Choroid plexus epithelial cell (primary cell): ENCODE measurements around the gene SPATS2.

ENCODE experiments used
- DNase-seq: peaks from one replicate; pipeline ENCODE4 v3.0.0-alpha.2; 2010; ENCODE audit warnings: low read depth
- H3K4me3 ChIP-seq: 2 replicates; pipeline ENCODE4 v1.5.1; 2011; ENCODE audit warnings: low read depth, mild to moderate bottlenecking, control low read depth, low read length, moderate library complexity
- TF ChIP-seq, protein P1 (sequence below): conservative IDR thresholded peaks from 2 replicates; pipeline ENCODE4 v1.5.1; 2011; ENCODE audit warnings: low read depth, mild to moderate bottlenecking, control low read depth, inconsistent platforms, low read length, moderate library complexity

SPATS2 gene

DNA sequence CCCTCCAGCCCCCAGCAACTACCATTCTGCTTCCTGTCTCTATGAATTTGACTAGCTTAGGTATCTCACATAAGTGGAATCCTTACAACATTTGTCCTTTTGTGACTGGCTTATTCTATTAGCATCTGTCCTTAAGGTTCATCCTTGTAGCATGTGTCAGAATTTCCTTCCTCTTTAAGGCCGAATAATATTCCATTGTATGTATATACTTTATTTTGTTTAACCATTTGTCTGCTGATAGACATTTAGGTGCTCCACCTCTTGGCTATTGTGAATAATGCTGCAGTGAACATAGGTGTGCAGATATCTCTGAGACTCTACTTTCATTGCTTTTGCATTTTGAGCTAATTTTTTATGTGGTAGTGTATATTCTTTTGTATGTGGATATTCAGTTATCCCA lies 75.7 kb downstream of the SPATS2 start:
- TF ChIP-seq, protein P1, sequence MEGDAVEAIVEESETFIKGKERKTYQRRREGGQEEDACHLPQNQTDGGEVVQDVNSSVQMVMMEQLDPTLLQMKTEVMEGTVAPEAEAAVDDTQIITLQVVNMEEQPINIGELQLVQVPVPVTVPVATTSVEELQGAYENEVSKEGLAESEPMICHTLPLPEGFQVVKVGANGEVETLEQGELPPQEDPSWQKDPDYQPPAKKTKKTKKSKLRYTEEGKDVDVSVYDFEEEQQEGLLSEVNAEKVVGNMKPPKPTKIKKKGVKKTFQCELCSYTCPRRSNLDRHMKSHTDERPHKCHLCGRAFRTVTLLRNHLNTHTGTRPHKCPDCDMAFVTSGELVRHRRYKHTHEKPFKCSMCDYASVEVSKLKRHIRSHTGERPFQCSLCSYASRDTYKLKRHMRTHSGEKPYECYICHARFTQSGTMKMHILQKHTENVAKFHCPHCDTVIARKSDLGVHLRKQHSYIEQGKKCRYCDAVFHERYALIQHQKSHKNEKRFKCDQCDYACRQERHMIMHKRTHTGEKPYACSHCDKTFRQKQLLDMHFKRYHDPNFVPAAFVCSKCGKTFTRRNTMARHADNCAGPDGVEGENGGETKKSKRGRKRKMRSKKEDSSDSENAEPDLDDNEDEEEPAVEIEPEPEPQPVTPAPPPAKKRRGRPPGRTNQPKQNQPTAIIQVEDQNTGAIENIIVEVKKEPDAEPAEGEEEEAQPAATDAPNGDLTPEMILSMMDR = no peak
- no peak for DNase-seq
- H3K4me3 ChIP-seq = no peak overlapping the region

DNA sequence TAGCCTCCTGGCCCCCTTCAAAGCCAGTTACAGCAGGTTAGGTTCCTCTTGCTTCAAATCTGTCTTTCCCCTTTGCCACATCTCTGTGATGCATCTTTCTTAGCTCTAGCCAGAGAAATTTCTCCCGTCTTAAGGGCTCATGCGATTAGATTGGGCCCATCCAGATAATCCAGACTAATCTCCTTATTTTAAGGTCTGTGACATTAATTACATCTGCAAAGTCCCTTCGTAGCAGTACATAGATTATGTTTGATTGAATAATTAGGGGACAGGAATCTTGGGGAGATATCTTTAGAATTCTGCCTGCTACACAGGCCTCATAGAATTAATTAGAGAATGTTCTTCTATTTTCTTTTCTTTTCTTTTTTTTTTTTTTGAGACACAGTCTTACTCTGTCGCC lies 79.3 kb downstream of the SPATS2 start:
- no peak for DNase-seq
- TF ChIP-seq, protein P1 = no peak
- no peak overlapping the region for H3K4me3 ChIP-seq

- DNase-seq = no peak
- H3K4me3 ChIP-seq = no peak overlapping the region
- TF ChIP-seq, protein P1 = no peak
These were observed 81.6 kb downstream of the SPATS2 start for GRCh38 chr12:49448858-49449257.

DNA sequence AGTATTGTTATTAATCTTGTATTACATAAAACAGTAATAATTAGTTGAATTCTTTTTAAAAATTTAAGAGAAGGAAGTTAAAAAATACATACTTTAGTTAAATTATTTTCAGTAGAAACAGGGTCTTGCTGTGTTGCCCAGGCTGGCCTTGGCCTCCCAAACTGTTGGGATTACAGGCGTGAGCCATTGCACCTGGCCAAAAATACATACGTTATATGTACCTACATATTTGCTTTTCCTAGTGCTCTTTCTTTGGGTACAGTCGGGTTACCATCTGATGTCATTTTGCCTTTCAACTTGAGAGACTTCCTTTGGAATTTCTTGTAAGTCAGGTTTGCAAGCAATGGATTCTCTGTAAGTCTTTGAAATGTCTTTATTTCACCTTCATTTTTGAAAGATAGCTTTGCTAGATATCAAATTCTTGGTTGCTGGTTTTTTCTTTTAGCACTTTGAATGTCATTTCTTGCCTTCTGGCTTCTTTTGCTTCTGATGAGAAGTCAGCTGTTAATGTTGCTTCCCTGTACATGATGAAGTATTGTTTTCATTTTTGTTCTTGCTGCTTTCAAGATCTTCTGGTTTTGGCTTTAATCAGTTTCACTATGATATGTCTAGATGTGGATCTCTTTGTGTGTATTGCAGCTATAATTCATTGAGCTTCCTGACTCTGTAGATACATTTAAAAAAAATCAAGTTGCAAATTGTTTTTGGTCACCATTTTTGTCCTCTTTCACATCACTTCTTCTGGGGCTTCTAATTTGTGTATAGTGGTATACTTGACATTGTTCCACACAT lies 84.4 kb downstream of the SPATS2 start:
- TF ChIP-seq, protein P1 = no peak
- DNase-seq = no peak
- H3K4me3 ChIP-seq = no peak overlapping the region

- no peak for DNase-seq
- H3K4me3 ChIP-seq = no peak overlapping the region
- TF ChIP-seq, protein P1 = no peak
These were observed 88.2 kb downstream of the SPATS2 start for GRCh38 chr12:49455501-49455900.

- no peak overlapping the region for H3K4me3 ChIP-seq
- TF ChIP-seq, protein P1 = no peak
- DNase-seq = no peak
These were observed 88.9 kb downstream of the SPATS2 start for GRCh38 chr12:49456131-49456679.

GRCh38 chr12:49458816-49459215 lies 91.6 kb downstream of the SPATS2 start:
- DNase-seq = no peak

More at GRCh38 chr12:49458816-49459215, 91.6 kb downstream of the SPATS2 start:
- TF ChIP-seq, protein P1 = no peak
- no peak overlapping the region for H3K4me3 ChIP-seq
